NCI-H2171 treated with DMSO at 0.1 percent for 48 hours (cell line): ENCODE measurements around the gene HIC2.
"Not testable (repeated sequence)": the region's sequence is repeated elsewhere in the genome, so short reads cannot be mapped to it uniquely, and the experiment has no call there.

Source experiments
- DNase-seq: peaks from one replicate; lab custom pipeline; 2025; lab: John Stamatoyannopoulos, UW

The HIC2 gene

GRCh38 chr22:21435998-21436810 lies 19.0 kb downstream of the HIC2 start:
- not testable (repeated sequence) for DNase-seq

DNA sequence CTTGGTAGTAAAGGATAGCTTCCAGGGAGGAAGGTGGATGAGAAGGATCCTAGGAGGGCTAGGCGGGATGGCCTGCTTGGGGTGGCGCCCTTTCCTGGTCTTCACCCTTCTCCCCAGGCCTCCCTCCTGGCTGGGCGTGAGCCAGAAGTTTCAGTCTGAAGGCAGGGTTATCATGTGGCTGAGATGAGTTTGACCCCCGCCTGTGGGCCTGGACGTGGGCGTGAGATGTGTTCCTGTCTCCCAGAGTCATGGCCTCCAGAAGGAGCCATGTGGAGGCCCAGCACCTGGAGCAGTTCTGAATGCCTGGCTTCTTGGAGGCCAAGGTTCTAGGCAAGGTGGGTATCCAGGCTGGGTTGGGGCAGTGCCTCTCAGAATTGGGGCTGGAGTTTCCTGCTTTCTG lies 20.8 kb downstream of the HIC2 start:
- DNase-seq = not testable (repeated sequence)

DNA sequence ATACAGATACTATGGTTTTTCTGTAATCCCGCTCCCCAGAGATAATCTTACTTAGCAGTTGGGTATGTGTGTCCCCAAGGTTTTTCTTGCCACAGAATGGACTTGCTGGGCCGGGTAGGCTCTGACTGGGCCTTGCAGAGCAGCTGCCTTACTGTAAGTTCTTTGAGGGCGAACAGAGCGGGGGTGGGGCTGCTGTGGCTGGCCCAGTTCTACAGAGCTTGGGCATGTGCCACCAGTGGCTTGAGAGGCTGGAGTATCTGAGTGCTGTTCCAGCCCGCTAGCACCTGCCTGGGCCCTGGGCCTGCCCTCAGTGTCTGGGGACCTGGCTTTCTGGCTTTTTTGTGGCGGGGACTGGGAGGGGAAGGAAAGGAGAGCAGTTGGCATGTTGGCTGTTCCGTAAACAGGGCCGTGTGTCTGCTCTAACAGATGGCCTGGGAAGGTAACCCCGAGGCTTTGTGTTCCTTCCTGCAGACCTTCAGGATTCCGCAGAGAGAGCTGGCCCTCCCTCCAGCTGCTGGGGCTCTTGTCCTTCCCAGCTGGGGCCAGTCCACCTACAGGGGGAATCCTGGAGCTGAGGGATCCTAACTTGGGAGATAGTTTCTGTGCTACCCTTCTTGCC lies 23.0 kb downstream of the HIC2 start:
- DNase-seq = not testable (repeated sequence)

DNA sequence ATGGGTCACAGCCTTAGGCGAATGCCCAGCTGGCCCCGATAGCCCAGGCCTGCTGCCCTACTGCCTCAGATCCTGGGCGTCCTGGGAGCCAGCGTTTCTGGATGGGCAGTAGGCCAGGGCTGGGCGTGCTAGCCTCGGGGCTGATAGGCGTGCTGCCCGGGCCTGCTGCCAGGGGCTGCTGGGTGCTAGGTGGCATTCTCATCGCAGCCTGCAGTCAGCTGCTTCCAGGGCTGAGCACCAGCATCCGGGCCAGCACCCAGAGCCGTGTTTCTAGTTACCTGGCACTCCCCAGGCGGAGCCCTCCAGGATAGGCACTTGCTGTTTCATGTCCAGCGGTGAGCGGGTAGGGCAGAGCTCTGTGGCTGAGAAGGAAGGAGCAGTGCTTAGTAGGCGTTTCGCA lies 23.5 kb downstream of the HIC2 start:
- not testable (repeated sequence) for DNase-seq

DNA sequence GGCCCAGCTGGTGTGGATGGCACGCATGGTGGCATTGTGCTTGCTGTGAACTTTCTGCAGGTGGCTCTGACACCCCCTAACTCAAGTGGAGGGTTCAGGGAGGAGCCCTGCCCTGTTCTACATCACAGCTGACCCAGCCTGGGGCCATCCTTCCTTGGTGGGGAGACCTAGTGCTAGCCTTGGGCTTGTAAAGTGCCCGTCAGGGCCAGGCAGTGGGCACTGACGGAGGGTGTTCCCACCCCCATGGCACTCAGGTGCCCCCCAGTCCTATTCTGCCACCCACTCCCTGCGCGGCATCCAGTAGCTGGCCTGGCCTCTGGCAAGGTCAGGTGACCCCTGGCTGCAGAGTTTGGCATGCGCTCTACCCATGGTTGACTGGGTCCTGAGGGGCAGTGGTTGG lies 24.0 kb downstream of the HIC2 start:
- DNase-seq = not testable (repeated sequence)

- not testable (repeated sequence) for DNase-seq
Measured at GRCh38 chr22:21442123-21442522, 25.0 kb downstream of the HIC2 start.

DNA sequence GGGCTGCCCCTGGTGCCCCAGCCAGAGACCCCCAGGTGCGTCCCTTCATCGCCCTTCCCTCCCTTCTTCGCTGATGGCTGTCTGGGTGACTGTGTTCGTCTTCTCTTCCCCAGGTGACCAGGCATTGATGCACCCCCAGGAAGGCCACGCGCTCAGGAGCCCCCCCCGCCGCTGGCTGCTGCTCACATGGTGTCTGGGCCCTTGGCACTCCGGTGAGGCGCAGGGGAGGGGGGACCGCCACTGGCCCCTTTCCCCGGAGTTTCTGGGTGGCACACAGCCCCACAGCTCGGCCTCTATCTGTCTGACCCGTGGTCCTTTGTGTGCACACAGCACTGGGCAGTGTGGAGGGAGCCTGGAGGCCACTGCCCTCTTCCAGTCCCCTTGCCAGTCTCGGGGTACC lies 25.5 kb downstream of the HIC2 start:
- not testable (repeated sequence) for DNase-seq

GRCh38 chr22:21443057-21443734 lies 26.0 kb downstream of the HIC2 start:
- no peak for DNase-seq

DNA sequence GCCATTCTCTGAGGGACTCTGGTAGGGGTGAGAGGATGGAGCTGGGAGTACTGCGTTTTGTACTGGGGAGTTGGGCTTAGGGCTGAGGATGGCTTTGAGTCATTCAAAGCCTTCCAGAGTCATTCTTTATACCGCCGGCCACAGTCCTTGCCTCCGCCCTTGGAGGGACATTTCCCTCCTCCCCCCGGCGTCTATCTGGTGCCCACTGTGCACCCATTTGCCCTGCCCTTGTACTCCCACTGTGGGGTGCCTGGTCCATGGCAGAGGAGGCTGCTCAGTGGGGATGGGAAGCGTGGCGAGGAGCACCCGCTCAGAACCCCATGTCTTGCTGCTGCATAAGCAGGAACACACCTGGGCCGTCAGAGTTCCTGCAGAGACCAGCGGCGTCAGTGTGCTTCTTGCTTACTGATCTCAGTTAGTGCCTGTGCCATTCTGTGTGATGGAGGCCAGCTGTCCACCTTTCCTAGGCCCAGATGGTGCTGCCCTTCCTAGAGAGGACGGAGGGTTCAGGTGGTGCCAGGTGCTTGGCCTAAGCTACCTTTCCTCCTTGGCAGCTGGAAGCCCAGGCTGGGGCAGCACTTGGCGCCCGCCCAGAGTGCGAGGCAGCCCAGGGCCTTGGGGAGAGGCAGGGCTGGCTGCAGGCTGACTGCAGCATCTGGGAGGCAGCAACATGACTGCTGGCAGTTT lies 26.7 kb downstream of the HIC2 start:
- DNase-seq = no peak

- DNase-seq = no peak
Measured at GRCh38 chr22:21444701-21445436, 27.7 kb downstream of the HIC2 start.

DNA sequence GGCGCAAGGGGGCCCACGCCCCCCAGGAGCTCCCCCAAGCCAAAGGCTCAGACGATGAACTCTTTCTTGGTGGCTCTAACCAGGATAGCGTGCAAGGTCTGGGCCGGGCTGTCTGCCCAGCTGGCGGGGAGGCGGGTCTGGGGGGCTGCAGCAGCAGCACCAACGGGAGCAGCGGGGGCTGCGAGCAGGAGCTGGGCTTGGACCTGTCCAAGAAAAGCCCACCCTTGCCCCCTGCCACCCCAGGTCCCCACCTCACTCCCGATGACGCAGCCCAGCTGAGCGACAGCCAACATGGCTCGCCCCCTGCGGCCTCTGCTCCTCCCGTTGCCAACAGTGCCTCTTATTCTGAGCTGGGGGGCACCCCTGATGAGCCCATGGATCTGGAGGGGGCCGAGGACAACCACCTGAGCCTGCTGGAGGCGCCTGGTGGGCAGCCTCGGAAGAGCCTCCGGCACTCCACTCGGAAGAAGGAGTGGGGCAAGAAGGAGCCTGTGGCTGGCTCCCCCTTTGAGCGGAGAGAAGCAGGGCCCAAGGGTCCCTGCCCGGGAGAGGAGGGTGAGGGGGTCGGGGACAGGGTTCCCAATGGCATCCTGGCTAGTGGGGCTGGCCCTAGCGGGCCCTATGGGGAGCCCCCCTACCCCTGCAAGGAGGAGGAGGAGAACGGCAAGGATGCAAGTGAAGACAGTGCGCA lies 28.4 kb downstream of the HIC2 start:
- DNase-seq = no peak

DNA sequence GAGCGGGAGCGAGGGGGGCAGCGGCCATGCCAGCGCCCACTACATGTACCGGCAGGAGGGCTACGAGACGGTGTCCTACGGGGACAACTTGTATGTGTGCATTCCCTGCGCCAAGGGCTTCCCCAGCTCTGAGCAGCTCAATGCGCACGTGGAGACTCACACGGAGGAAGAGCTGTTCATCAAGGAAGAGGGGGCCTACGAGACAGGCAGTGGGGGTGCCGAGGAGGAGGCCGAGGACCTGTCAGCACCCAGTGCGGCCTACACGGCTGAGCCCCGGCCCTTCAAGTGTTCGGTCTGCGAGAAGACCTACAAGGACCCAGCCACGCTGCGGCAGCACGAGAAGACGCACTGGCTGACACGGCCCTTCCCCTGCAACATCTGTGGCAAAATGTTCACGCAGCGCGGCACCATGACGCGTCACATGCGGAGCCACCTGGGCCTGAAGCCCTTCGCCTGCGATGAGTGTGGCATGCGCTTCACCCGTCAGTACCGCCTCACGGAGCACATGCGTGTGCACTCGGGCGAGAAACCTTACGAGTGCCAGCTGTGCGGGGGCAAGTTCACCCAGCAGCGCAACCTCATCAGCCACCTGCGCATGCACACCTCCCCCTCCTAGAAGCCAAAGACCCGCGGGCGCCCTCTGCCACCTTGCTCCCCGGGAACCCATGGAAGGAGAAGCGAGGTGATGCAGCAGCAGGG lies 29.1 kb downstream of the HIC2 start:
- DNase-seq = no peak

GRCh38 chr22:21446827-21447690 lies 29.9 kb downstream of the HIC2 start:
- no peak for DNase-seq

GRCh38 chr22:21447694-21448402 lies 30.7 kb downstream of the HIC2 start:
- DNase-seq = no peak

GRCh38 chr22:21448627-21449416 lies 31.7 kb downstream of the HIC2 start:
- DNase-seq = no peak

DNA sequence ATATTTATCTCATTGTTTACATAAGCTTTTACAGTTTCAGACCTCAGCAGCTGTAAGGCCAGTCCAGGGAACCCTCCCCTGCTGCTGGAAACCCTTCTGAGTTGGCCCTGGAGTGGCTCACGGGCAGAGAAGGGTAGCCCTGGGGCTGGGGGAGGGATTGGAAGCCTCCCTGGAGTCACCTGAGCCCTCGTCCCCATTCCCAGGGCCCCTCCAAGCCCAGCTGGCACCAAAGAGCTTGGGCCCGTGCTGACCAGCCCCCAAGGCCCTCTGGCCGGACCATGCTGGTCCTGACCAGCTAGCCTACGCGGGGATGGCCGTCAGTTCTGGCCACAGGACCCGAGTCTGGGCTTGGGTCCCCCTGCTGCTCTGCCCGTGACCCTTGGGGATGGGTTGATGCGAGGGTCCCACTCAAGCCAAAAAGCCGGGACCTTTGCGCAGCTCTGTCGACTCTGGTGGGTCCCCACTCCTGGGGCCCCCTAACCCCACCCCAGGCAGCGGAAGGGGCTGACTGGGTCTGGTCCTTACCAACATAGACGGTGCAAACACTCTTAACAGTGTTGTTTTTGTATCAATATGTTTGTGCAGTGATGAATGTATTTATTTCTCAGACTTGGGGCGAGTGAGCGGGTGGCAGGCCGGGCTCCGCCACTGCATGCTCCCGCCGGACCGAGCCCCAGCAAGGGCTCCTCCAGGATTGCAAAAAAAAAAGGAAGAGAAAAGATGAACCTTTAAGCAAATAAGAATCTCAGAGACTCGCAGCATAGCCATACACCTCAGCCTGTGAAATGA lies 32.6 kb downstream of the HIC2 start:
- no peak for DNase-seq

DNA sequence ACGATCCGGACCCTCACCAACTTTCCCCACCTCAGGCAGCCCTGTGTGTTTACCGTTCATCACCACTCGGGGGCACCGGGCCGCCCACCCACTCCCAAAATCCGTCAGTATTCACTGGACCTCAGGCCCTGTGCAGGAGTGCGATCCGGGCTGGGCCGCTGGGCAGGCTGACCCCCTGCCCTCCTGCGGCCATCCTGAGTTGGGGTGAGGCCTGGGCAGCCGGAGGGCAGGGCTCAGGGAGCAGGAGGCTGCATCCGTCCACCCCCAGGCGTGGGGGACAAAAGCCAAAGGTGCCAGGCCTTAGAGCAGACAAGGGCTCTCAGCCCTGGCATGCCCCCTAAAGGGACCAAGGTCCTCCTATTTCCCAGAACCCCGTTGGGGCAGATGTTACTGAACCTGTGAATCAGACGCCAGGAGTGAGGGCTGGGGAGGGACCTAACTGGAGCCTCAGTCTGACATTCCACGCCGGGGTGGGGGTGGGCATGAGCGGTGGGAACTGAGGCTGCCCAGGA lies 33.2 kb downstream of the HIC2 start:
- DNase-seq = no peak
